HG02884 (cell line): Measurements from ENCODE around the gene WWOX.

Experiments
- ATAC-seq: cut with Tn5 transposase; IDR thresholded peaks from one replicate; pipeline ENCODE4 v1.9.1; 2021; ENCODE audit warnings: mild to moderate bottlenecking, moderate library complexity; ENCODE audit not compliant: unreplicated experiment

WWOX gene

GRCh38 chr16:78428193-78428592 lies 328.7 kb downstream of the WWOX start:
- no peak for ATAC-seq

DNA sequence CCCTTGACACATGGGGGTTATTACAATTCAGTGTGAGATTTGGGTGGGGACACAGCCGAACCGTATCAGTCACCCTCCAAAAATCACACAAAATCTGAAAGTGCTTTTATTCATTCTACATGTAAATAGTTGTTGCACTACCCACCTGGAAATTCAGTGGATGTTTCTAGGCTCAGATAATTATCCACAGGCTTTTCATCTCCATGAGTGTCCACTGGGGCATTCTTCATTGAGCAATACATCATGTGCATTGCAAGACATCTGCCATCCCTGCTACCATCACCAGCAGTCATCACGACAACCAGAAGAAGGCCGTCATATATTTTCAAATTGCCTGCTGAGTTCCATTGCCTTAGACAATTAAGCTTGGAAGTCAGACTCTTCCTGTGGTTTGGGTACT lies 330.8 kb downstream of the WWOX start:
- no peak for ATAC-seq

- ATAC-seq: no peak
These were observed 331.7 kb downstream of the WWOX start for GRCh38 chr16:78431004-78431670.

- no peak for ATAC-seq
These were observed 332.2 kb downstream of the WWOX start for GRCh38 chr16:78431701-78432100.

GRCh38 chr16:78432451-78432850 lies 333.0 kb downstream of the WWOX start:
- no peak for ATAC-seq

DNA sequence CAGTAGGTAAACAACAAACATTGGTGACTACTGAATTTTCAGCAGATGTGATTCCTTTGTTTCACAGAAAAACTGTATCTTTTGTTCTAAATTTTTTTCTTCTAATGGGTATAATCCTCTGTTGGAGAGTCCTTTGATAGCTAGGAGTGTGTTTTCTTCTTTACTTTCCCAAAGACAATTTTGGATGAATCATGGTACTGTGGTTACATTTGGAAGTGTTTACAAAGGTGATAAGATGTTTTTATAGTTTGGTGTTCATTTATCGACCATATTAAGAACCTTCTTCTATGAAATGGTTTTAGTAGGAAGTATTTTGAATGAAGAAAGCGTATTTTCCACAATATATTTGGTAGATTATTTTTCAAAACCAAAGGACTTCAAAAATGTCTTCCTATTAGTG lies 333.7 kb downstream of the WWOX start:
- no peak for ATAC-seq

DNA sequence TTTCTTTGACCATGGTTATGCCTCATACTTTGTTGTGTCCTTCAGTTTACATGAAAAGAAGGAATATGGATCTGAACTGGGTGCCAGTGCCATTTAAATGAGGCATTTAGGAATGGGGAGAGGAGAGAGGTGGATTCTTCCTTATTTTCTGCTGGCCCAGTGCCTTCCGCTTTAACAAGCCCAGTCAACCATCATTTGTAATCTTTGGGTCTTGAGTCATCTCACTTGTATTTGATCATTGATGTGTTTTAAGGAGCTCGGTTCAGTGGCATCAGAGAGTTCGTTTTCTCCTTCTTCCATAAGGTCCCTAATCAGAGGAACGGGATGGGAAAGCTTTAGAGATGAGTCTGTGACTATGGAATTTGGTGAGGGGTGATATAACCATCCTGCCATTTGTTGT lies 334.9 kb downstream of the WWOX start:
- no peak for ATAC-seq

DNA sequence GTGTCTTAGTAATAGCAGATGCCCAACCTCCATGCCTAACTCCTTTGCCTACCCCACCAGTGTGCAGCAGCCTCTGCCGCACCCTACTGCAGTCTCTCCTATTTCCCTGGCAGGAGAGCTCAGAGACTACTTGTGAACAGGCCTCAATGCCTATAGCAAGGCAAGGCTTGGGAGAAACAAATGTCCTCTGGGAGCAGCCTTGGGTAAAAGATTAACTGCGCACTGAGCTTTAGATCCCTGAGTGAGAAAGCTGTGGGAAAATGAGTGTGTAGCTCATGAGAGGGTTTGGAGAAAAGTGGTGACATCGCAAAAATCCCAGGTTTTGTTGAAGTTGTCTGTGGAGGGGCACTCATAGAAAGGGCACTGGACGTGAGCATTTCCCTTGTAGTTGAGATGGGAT lies 335.8 kb downstream of the WWOX start:
- no peak for ATAC-seq

GRCh38 chr16:78436023-78436422 lies 336.6 kb downstream of the WWOX start:
- ATAC-seq: no peak

DNA sequence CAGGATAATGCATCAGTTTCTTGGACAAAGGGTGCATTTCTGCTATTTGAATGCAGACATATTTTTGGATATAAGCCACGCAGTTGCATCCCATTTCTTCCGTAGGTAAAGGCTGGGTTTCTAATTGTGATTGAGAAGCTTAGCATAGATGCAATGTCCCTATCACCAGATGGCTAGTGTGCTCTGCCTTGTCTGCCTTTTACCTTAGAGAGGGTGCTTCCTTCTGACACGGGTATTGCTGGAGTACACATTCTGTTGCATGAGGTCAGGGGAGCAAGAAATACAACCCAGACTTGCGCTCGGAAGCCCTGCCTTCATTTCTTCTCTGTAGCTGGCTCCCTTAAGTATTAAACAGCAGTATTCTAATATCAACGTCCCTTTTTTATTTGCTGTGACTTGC lies 337.4 kb downstream of the WWOX start:
- ATAC-seq: no peak

DNA sequence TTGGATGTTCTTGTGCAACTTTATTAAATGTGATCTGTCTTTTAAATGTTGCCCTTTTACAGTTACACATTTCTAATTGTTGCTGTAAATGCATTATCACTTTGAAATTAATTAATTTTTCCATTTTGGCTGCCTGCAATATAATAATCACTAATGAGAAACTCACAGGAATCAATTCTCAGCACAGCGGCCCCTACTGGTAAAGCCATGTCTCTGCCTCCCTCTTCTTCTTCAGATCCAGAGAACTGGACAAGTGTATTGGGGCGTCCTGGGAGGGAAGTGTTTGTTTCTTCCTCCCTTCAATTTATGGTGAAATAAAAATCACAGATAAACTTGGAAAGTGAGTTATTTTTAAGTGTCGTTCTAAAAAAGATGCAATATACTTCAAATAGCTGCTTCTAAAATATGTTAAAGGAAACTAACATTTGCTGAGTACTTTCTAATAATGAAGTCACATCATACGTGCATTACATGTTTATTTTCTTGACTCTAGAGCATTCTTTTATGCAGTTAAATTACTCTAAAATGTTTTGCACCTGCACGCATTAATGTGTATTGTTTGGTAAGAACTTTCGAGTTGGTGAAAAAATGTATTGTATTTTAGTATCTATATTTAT lies 338.0 kb downstream of the WWOX start:
- ATAC-seq: no peak

DNA sequence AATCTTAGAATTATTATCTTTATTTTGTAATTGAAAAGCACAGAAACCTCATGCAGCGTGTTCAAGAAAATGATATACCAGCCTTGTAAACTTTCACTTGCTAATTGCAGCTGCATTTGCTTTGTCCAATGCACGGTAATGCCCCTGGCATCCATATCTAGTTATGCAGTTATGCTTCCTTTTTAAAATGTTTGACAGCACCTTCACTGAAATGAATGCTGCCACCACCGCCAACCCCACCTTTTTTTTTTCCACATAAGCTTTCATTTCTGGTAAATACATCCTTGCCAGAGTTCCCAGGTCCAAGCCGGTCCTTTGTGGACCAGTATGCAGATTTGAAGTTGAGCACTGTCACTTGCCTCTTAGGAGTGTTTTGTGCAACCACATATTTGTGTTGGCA lies 338.8 kb downstream of the WWOX start:
- no peak for ATAC-seq

GRCh38 chr16:78438632-78439031 lies 339.2 kb downstream of the WWOX start:
- ATAC-seq: no peak

- ATAC-seq: no peak
These were observed 340.2 kb downstream of the WWOX start for GRCh38 chr16:78439646-78440045.

- no peak for ATAC-seq
These were observed 341.8 kb downstream of the WWOX start for GRCh38 chr16:78441298-78441697.

- ATAC-seq: no peak
These were observed 344.3 kb downstream of the WWOX start for GRCh38 chr16:78443542-78444364.

DNA sequence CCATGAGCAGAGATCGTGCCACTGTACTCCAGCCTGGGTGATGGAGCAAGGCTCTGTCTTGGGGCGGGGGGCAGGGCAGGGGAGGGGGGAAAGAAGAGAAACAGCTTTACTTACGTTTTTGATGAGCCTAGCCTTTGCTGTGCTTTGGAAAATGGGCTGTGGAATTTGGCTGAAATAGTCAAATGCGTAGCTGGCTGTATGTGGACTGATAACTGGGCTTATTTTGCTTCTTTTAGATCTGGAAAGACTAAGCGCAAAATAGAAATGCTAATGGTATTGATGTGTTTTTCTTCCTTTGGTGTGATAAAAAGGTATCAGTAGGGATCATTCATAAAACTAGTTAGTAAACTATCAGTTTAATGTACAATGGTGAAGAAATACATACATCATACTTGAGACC lies 346.4 kb downstream of the WWOX start:
- no peak for ATAC-seq

- no peak for ATAC-seq
These were observed 347.0 kb downstream of the WWOX start for GRCh38 chr16:78446486-78446885.

DNA sequence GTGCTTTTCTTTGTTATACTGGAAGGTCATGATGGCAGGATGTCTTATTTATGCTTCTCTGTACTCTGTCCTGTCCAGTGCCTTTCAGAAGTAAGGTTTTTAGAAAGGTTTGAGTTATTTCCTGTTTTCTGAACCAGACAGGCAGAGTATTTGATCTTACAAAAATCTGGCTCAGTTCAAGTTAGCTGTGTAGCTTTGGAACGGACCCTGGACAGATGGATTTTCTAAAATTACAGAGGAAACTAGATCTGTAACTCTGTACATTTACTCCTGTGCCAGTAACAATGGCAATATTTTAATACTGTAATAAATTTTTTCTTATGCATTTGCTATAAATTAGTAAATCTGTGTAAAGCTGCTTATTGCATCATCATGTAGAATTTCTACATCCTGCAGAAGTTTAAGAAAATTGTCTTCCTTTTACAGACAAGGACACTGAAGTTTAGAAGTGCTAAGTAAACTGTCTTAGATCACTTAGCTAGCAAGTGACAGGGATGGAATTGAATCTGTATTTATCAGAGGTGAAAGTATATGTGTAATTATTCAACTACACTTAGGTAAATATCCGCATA lies 347.6 kb downstream of the WWOX start:
- no peak for ATAC-seq

GRCh38 chr16:78448658-78449271 lies 349.3 kb downstream of the WWOX start:
- no peak for ATAC-seq

DNA sequence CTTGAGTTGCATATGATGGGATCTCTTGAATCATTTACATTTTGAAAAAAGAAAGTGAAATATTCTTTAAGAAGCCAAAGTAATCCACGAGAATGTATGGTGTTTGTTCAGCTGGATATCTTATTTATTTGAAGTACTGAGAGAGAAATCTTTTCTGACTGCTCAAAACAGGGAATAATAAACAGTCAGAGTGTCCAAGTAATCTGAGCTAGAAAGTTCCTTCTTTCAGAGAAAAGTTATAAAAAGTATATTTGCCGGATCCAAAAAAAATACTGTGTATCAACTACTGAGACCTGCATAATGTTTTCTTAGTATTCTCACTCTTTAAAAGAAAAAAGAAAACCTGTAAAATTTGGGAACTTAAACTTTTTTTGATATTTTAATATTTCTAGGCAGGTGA lies 350.8 kb downstream of the WWOX start:
- no peak for ATAC-seq
